ENCODE data around the gene ZNF792.
A peak's percentile ranks its signal among the peaks of the same experiment; 100 is the strongest.
"Not testable (repeated sequence)": the region's sequence is repeated elsewhere in the genome, so short reads cannot be mapped to it uniquely, and the experiment has no call there.

The ZNF792 gene

GRCh38 chr19:34997071-34997617, 33.1 kb upstream of the ZNF792 start:
- H3K4me3 ChIP-seq (ENCODE audit: low read depth, low read length), result no peak overlapping the region
- no peak for TF ChIP-seq CTCF (IDR thresholded peaks at IDR 0.05; ENCODE audit: insufficient read depth, low read depth, low read length, missing control alignments)
- no peak for DNase-seq (ENCODE audit: low read depth)

- H3K4me3 ChIP-seq (ENCODE audit: low read depth, low read length), result no peak overlapping the region
- DNase-seq (ENCODE audit: low read depth), result no peak
- TF ChIP-seq CTCF (IDR thresholded peaks at IDR 0.05; ENCODE audit: insufficient read depth, low read depth, low read length, missing control alignments), result no peak
Observed at GRCh38 chr19:34995551-34995950, 31.5 kb upstream of the ZNF792 start.

- no peak overlapping the region for H3K4me3 ChIP-seq (ENCODE audit: low read depth, low read length)
- DNase-seq (ENCODE audit: low read depth), result no peak
- TF ChIP-seq CTCF (IDR thresholded peaks at IDR 0.05; ENCODE audit: insufficient read depth, low read depth, low read length, missing control alignments), result no peak
Observed at GRCh38 chr19:34994643-34995541, 30.9 kb upstream of the ZNF792 start.

- TF ChIP-seq CTCF (IDR thresholded peaks at IDR 0.05; ENCODE audit: insufficient read depth, low read depth, low read length, missing control alignments), result no peak
- H3K4me3 ChIP-seq (ENCODE audit: low read depth, low read length), result no peak overlapping the region
- DNase-seq (ENCODE audit: low read depth), result no peak
Observed at GRCh38 chr19:34994286-34994642, 30.2 kb upstream of the ZNF792 start.

GRCh38 chr19:34992582-34992981, 28.6 kb upstream of the ZNF792 start:
- not testable (repeated sequence) for H3K4me3 ChIP-seq (ENCODE audit: low read depth, low read length); DNase-seq (ENCODE audit: low read depth)

- no peak for TF ChIP-seq CTCF (IDR thresholded peaks at IDR 0.05; ENCODE audit: insufficient read depth, low read depth, low read length, missing control alignments)
- DNase-seq (ENCODE audit: low read depth), result no peak
- H3K4me3 ChIP-seq (ENCODE audit: low read depth, low read length), result no peak overlapping the region
Observed at GRCh38 chr19:34991542-34992333, 27.7 kb upstream of the ZNF792 start.

- DNase-seq (ENCODE audit: low read depth), result peak; percentile 45
- TF ChIP-seq CTCF (IDR thresholded peaks at IDR 0.05; ENCODE audit: insufficient read depth, low read depth, low read length, missing control alignments), result no peak
- H3K4me3 ChIP-seq (ENCODE audit: low read depth, low read length), result no peak overlapping the region
Observed at GRCh38 chr19:34990578-34991192, 26.7 kb upstream of the ZNF792 start.
